Cardiac fibroblast (primary cell): ENCODE measurements around the gene GIGYF2.

Experiments
- DNase-seq, 2 donors: peaks; one replicate each; pipeline versions ENCODE4 v3.0.0 to v3.0.0-alpha.2; 2010; ENCODE audit warnings: low read depth in 2 of 2
- H3K4me3 ChIP-seq, 2 donors: replicated peaks in 1 of 2; 1 replicate in 1 of 2; 2 replicates in 1 of 2; pipeline ENCODE4 v1.5.1; 2011; ENCODE audit warnings: low read depth in 2 of 2, low read length in 2 of 2, mild to moderate bottlenecking in 2 of 2, moderate library complexity in 1 of 2
- CTCF ChIP-seq: IDR thresholded peaks from one replicate; pipeline ENCODE4 v1.5.1; 2011; ENCODE audit warnings: low read depth, mild to moderate bottlenecking, low read length, inconsistent platforms

Gene GIGYF2

GRCh38 chr2:232721882-232722281, 24.8 kb downstream of the GIGYF2 start:
- TF ChIP-seq CTCF: no peak
- DNase-seq: no peak
- no peak overlapping the region for H3K4me3 ChIP-seq

GRCh38 chr2:232723027-232723426, 25.9 kb downstream of the GIGYF2 start:
- no peak overlapping the region for H3K4me3 ChIP-seq
- DNase-seq: no peak
- no peak for TF ChIP-seq CTCF

- DNase-seq: no peak
- no peak for TF ChIP-seq CTCF
- no peak overlapping the region for H3K4me3 ChIP-seq
Observed at GRCh38 chr2:232728785-232729184, 31.7 kb downstream of the GIGYF2 start.

- DNase-seq: no peak
- TF ChIP-seq CTCF: no peak
Observed at GRCh38 chr2:232731470-232731869, 34.3 kb downstream of the GIGYF2 start.

GRCh38 chr2:232741294-232741693, 44.2 kb downstream of the GIGYF2 start:
- H3K4me3 ChIP-seq: no peak overlapping the region
- TF ChIP-seq CTCF: no peak
- no peak for DNase-seq

More at GRCh38 chr2:232731470-232731869, 34.3 kb downstream of the GIGYF2 start:
- H3K4me3 ChIP-seq: no peak overlapping the region

GRCh38 chr2:232741972-232742371, 44.8 kb downstream of the GIGYF2 start:
- no peak overlapping the region for H3K4me3 ChIP-seq
- TF ChIP-seq CTCF: no peak

GRCh38 chr2:232744963-232745362, 47.8 kb downstream of the GIGYF2 start:
- no peak overlapping the region for H3K4me3 ChIP-seq
- TF ChIP-seq CTCF: no peak
- DNase-seq: no peak

More at GRCh38 chr2:232741972-232742371, 44.8 kb downstream of the GIGYF2 start:
- no peak for DNase-seq
